CD4-positive, alpha-beta T cell treated with Interleukin-4 for 4 hours (primary cell): ENCODE results near the gene FIBCD1.

ENCODE experiments used
- DNase-seq: peaks from one replicate; pipeline ENCODE4 v3.0.0-alpha.2; 2020

FIBCD1 gene

GRCh38 chr9:130854835-130855234 is 84.2 kb downstream of the FIBCD1 start:
- DNase-seq, result no peak

GRCh38 chr9:130854092-130854491 is 85.0 kb downstream of the FIBCD1 start:
- DNase-seq, result no peak

- DNase-seq, result no peak
Measured at GRCh38 chr9:130852801-130853200, 86.2 kb downstream of the FIBCD1 start.
